HG03108 (cell line): ENCODE results near the gene NGLY1.

Experiments used
- ATAC-seq: cut with Tn5 transposase; IDR thresholded peaks from one replicate; pipeline ENCODE4 v1.9.1; 2021; ENCODE audit warnings: moderate library complexity; ENCODE audit not compliant: unreplicated experiment

Gene NGLY1

DNA sequence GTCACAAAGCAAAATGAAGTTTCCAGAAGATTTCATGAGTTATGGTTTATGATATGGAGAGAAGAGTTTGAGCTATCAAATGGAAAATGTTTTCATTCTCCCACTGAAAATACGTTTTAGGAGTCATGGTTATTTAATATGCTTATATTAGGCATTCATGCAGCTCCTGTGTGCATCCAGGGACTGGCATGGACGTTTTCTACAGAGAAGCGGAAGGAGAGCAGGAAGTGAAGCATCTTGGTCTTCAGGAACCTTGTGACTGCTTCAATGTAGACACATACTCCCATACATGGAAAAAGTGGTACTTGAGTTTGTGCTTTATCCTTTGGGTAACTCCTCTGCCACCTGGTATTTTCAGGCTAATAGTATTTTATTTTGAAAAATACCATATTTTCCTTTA, 75.2 kb downstream of the NGLY1 start:
- no peak for ATAC-seq

DNA sequence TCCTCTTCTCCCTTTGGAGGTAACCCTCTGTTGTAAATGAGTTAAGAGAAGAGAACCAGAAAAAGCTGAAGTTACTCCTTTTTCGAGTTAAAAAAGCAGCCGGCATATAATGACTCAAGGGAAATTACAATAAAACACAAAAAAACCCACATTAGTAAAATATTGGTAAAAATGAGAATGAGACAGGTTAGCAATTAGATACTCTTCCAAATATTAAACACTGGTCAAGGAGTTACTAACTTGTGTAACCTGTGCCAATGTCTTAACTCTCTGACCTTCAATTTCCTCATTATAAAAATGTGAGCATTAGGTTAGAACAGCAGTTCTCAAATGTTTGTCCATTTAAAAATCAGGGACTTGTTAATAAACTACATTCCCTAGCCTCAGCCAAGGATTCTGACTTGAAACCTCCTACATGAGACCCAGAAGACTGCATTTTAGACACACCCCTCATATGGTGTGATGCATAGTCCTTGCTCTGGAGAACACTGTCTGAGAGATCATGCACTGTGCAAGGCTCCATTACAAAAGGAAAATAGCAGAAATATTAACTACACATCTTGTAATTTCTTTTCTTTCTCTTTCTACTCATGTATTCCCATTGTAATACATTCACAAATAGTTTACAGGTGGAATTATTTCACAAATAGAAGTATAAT, 75.8 kb downstream of the NGLY1 start:
- no peak for ATAC-seq

DNA sequence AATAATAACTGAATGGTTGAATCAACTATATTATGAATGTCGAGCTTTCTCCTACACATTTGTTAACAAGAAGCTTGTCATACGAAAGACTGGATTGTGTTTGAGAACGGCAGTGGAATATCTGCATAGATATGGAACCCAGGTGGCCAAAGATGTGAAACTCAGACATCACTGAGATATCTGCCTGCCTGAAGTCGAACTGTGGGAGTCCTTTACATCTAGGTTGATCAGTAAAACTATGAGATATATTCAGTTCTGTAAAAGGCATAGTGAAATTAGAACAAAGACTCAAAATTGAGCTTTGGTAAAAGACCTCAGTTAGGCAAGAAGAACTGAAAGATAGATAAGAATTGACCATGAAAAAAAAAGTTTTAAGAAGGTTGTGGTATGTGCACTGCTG, 77.0 kb downstream of the NGLY1 start:
- no peak for ATAC-seq

DNA sequence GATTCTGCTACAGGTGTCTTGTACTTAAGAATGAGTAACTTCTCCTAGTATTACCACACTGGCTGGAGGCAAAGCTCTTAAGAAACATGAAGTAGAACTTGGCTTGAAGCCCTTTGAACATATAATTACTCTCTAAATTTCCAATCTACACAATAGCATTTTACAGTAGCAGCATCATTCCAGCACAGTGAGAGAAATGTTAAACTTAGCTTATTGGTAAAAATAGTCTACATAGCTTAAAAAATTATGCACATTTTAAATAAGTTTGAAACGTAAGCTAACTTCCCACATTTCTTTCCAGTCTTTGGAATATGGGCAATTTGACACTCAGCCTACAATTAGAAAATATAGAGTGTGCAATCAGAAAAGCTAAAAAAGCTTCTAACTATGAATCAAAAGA, 85.7 kb downstream of the NGLY1 start:
- ATAC-seq = no peak

DNA sequence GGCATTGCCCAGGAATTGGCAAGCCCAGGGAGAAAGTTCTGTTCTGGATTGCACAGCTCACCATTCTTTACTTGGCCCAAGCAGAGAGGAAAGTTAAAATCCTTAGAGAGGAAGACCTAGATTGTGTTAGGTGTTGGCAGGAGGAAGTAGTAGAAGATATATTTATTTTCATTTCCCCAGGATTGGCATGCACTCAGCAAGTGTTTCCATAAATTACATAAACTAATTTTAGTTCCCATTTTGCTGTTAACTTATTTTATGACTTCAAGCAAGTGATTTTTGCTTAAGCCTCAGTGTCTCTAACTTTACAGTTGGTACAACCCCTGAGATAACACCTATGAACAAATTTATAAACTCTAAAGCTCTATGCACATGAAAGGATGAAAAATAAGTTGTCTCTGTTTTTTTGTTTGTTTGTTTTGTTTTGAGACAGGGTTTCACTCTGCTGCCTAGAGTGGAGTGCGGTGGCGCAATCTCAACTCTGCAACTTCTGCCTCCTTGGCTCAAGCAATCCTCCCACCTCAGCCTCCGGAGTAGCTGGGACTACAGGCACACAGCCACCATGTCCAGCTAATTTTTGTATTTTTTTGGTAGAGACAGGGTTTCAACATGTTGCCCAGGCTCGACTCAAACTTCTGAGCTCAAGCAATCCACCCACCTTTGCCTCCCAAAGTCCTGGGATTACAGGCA, 87.4 kb downstream of the NGLY1 start:
- ATAC-seq = no peak

DNA sequence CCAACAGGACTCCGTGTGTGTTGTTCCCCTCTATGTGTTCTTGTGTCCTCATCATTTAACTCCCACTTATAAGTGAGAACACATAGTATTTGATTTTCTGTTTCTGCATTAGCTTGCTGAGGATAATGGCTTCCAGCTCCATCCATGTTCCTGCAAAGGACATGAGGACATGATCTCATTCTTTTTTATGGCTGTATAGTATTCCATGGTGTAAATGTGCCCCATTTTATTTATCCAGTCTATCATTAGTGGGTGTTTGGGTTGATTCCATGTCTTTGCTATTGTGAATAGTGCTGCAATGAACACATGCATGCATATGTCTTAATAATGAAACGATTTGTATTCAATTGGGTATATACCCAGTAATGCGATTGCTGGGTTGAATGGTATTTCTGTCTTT, 90.0 kb downstream of the NGLY1 start:
- no peak for ATAC-seq

DNA sequence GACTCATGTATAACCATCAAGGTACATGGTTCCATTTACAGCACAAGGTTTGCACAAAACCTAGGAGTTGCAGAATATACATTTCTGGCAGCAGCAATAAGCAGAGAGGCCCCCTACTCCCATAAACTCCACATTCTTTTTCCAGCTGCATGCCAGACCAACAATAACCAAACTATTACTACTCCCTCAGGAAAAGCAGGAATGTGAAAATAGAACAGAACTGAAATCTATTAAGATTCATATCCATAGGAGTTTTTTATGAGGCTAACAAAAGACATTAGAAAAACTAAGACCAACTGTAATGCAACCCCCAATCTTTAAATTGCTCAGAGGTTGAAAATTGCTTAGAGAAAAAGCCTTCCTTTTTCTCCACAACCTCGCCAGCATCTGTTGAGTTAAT, 90.9 kb downstream of the NGLY1 start:
- ATAC-seq = no peak

DNA sequence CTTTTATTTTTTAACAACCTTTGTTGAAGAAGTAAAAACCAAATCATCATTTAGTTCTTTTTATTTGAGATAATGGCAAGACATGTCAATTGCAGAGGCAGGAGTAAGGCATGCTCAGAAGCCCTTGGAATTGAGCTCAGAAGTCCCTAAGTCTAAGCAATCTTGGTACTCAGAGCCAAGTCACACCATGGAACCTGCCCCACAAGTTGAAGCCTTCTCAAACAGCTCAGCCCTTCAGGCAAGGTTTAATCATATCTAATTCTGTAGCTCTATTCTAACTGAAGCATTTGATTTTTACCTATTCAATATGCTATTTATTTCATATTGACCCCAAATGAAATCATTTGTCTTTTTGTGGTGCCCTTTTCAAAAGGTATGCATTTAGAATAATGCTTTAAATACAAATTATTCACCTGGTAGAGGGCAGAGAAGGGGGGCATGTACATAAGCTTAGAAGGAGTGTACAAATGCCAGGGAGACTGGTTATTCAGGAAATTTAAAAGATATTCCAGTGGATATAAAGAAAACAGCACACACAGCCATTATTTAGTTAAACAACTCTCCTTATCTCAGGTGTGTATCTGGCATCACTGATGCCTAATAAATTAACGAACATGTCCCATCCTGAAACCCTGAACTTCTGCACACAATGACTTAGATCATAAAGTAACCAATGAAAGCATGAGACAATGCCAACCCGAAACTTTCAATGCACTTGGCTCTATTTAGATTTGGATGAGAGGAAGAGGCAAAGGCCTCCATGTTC, 92.3 kb downstream of the NGLY1 start:
- no peak for ATAC-seq

DNA sequence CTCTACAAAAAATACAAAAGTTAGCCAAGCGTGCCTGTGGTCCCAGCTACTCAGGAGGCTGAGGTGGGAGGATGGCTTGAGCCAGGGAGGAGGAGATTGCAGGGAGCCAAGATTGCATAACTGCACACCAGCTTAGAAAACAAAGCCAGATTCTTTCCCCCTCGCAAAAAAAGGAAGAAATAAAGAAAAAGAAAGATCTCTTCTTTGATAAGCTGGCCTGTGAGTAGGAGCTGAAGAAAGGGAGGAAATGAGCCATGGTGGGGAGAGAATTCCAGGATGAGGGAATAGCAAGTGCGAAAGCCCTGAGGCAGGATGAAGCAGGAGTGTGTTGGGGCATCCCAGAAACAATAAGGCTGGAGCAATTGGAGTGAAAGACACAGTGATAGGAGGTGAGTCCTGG, 94.0 kb downstream of the NGLY1 start:
- ATAC-seq = no peak

DNA sequence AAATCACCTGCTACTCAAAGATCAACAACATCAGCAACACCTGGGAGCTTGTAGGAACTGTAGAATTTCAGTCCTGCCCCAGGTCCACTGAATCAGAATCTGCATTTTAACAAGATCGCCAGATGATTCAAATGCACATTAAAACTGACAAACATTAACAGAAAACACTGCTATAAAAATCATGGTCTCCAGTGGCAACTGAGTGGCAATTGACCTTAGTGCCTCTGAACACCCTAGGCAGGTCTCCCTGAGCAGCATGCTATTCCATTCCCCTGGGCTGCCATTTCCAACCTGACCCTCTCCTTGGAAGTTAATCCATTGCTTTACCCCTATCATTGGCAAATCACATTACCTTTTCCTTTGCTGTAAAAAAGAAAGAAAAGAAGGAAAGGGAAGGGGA, 95.5 kb downstream of the NGLY1 start:
- ATAC-seq = no peak

DNA sequence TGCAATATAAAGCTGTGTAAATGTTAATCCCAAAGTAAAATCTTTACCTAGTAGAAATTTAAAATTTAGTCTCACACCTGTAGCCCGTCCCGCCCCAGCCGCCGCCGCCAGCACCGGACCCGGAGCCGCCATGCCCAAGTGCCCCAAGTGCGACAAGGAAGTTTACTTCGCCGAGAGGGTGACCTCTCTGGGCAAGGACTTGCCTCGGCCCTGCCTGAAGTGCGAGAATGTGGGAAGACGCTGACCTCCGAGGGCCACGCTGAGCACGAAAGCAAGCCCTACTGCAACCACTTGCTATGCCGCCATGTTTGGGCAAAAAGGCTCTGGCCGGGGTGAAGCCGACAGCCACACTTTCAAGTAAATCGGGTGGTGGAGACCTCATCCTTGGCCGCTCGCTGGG, 96.5 kb downstream of the NGLY1 start:
- no peak for ATAC-seq

DNA sequence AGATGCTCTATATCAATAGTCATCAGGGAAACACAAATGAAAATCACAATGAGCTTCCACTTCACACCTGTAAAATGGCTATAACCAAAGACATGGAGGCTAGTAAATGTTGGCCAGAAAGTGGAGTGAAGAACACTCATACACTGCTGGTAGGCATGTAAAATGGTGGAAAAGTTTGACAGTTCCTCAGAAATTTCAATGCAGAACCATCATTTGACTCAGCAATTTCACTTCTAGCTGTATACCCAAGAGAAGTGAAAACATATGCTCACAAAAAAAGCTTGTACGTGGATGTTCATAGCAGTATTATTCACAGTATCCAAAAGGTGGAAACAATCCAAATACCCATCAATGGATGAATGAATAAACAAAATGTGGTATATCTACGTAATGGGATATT, 99.4 kb downstream of the NGLY1 start:
- ATAC-seq = no peak

DNA sequence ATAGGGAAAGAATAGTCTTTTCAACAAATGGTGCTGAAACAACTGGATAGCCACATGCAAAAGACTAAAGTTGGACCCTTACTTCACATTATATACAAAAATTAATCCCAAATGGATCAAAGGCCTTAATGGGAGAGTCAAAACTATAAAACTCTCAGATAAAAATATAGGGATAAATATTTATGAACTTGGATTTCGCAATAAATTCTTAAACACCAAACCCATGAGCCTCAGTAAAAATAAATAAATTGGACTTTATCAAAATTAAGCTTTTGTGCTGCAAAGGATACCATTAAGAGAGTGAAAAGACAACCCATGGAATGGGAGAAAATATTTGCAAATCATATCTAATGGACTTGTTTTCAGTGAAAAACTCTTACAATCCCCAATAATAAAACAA, 99.8 kb downstream of the NGLY1 start:
- ATAC-seq = no peak

DNA sequence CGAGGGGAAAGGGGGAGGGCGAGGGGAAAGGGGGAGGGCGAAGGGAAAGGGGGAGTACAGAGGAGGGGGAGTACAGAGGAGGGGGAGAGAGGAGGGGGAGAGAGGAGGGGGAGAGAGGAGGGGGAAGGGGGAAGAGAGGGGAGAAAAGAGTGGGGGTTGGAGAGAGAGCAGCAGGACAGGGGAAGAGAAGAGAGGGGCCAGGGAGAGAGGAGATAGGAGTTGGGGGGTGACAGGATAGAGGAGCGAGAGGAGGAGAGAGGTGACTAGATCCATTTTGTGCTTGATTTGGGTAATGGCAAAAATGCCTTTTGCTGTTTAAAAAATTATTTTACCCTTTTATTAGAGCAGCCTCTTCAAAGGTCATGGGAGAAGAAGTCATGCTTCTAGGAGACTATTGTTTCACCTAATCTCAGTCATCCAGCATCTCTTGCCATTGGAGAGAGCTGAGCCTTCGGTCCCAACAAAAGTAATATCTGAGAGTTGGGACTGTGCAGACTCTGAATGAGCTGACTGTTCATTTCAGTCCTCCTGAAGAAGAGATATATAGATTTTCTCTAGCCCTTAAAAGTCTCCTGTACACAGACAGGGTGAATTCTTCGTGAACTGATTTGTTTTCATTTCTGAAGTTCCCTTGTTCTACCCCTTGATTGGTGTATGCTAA, 103.5 kb downstream of the NGLY1 start:
- ATAC-seq = no peak

DNA sequence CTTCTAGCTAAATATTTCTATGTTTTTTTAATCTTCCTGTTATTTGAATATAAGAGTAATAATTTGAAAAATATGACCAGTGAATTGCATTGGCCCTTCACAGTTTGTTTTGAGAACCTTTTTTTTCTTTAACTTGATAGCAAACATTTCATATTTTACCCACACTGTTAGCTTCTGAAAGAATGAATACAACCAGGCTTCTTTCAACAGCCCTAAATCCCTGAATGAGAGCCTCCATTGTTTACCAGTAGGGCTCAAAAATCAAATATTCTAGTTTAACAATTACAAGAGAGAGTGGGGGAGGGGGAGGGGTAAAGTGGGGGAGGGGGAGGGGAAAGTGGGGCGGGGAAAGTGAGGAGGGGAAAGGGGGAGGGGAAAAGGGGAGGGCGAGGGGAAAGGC, 104.1 kb downstream of the NGLY1 start:
- ATAC-seq = no peak

DNA sequence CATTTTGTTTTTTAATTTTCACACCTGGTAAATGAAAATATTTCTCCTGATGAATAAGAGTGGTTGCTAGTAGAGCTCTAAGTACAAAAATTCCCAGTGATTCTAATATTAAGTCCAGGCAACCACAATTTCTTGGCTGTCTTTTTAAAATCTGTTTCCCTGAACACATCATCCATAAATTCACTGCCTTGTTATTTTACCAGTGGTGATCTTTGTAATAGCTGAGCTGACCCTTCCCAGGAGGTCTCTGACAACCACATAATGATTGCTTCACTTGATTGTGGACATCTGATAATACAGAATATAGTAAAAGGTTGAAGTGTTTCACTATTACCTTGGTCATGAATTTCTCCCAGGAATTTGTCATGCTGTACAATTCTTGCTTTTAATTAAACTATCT, 104.7 kb downstream of the NGLY1 start:
- no peak for ATAC-seq

DNA sequence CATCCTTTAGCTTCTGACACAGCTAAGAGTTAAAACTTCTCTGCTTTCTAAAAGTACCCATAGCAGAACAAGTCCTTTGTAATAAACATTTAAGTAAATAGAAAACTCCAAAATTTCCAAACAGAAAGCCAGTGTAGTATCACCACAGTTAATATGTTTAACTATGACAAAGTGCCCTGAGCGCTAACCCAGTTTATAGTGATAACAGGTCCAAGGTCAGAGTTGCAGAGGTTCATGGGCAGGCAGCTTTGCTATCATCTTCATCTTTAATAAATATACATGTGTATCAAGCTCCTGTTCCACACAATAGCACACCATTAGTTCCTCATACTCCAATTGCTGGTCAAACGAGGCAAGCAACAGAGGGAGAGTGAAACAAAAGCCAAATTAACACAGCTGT, 106.1 kb downstream of the NGLY1 start:
- no peak for ATAC-seq

DNA sequence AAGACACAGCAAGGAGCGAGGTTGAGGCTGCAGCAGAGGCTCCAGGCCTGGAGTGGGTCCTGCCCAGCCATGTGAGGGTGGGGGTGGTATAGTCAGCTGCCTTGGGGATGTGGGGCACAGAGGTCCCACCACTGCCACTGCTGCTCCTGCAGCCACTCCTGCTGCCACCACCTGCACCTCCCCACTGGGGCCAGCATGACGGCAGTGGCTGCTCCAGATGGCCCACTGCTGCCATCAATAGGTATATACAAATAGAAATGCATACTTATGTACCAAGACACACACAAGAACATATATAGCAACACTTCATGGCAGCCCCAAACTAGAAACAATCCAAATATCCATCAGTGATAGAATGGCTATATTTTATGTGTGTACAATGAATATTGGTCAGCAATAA, 108.6 kb downstream of the NGLY1 start:
- no peak for ATAC-seq

DNA sequence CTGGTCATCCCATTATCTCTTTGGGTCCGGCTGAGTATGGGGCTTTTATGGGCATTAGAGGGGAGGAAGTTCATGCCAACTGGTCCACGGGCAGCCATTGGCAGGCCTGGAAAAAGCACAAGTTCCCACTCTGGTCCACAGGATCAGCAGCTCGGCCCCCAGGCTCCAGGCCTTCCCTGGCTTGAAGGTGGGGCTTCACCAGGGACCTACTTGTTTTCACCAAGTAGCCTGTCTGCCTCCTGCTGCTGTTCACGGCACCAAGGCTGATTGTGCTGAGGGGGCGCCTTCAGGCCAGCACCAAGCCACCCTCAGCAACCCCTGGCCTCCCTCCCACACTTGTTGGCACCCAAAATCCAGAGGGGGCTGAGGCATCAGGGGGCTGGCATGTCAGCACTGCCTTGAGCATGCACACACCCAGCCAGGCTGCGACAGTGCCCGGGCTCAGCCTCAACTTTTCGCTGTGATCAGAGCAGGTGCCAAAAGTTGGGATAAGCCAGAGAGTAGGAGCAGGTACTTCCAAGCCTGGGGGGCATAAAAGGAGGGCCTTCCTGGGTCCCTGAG, 109.4 kb downstream of the NGLY1 start:
- no peak for ATAC-seq
